Measurements from ENCODE around the gene SYNM. TPM values are rescaled to one million over a fixed set of nuclear protein-coding genes. Genes with fewer than 3 reads are reported as not detected.
A peak's percentile ranks its signal among the peaks of the same experiment; 100 is the strongest.

The SYNM gene
- total RNA-seq, 4 donors from 2014 or later = 1,866 to 2,563 (median 2,454) TPM

- DNase-seq (ENCODE audit: extremely low spot score) = no peak
- WGBS = 47% methylated on average over 20 of the region's 20 CpGs
- Histone ChIP-seq H3K4me3 (peak overlapping the region in 1 of 4 donors; percentile 7), H3K4me1 (peaks cover 56 to 100% (median 98%) of the 10 kb centered on the region in 4 donors), H3K9me3 (no peaks in the 10 kb centered on the region), H3K27ac (replicated peaks in 1 of 4) (peak overlapping the region; percentile 97 to 98 (median 98)), H3K27me3 (no peaks in the 10 kb centered on the region), H3K36me3 (peaks cover 20 to 77% (median 60%) of the 10 kb centered on the region in 4 donors)
- TF ChIP-seq EP300 (IDR thresholded peaks at IDR 0.05) (no peak), POLR2AphosphoS5 (IDR thresholded peaks at IDR 0.05) (peak in 1 of 2 donors; percentile 63)
- intact Hi-C loops (cut with DNase I) = no loop called here
Measured at GRCh38 chr15:99117563-99118257, 12.8 kb downstream of the SYNM start.

GRCh38 chr15:99118258-99118632 is 13.4 kb downstream of the SYNM start:
- intact Hi-C loops (cut with DNase I) = no loop called here
- Histone ChIP-seq H3K27me3 (no peaks in the 10 kb centered on the region), H3K36me3 (peaks cover 20 to 75% (median 60%) of the 10 kb centered on the region in 4 donors), H3K9me3 (no peaks in the 10 kb centered on the region), H3K4me1 (peaks cover 58 to 100% (median 98%) of the 10 kb centered on the region in 4 donors), H3K27ac (replicated peaks in 1 of 4) (peak overlapping the region; percentile 97 to 98 (median 98)), H3K4me3 (peak overlapping the region in 1 of 4 donors; percentile 7)
- peak; percentile 3 to 35 for TF ChIP-seq POLR2AphosphoS5 (IDR thresholded peaks at IDR 0.05)
- TF ChIP-seq CTCF (IDR thresholded peaks at IDR 0.05) = no peak
- DNase-seq (ENCODE audit: extremely low spot score) = no peak
- WGBS = 61% methylated on average over 3 of the region's 7 CpGs

- TF ChIP-seq POLR2AphosphoS5 (IDR thresholded peaks at IDR 0.05) (peak; percentile 61 to 62), EP300 (IDR thresholded peaks at IDR 0.05) (no peak)
- WGBS = 63% methylated on average over 19 of the region's 22 CpGs
- Histone ChIP-seq H3K9me3 (no peaks in the 10 kb centered on the region), H3K4me3 (peak overlapping the region in 2 of 4 donors; percentile 4 to 7), H3K36me3 (peaks cover 20 to 75% (median 54%) of the 10 kb centered on the region in 4 donors), H3K4me1 (peaks cover 58 to 100% (median 98%) of the 10 kb centered on the region in 4 donors), H3K27ac (replicated peaks in 1 of 4) (peak overlapping the region; percentile 97 to 98 (median 98)), H3K27me3 (no peaks in the 10 kb centered on the region)
- intact Hi-C loops (cut with DNase I) = no loop called here
- DNase-seq (ENCODE audit: extremely low spot score) = no peak
Measured at GRCh38 chr15:99118801-99119546, 14.1 kb downstream of the SYNM start.

GRCh38 chr15:99120050-99120777 is 15.3 kb downstream of the SYNM start:
- WGBS = 79% methylated on average over 12 of the region's 12 CpGs
- peak overlapping the region; percentile 97 to 98 (median 98) for H3K27ac ChIP-seq (replicated peaks in 1 of 4)
- no peak overlapping the region for H3K4me3 ChIP-seq
- H3K27me3 ChIP-seq = no peaks in the 10 kb centered on the region
- H3K4me1 ChIP-seq = peaks cover 66 to 100% (median 98%) of the 10 kb centered on the region in 4 donors
- intact Hi-C loops (cut with DNase I) = loop anchor here (5.0 kb wide), 1 partner anchor 52 kb away; no protein-coding TSS in a partner anchor
- peak; percentile 50 to 67 for TF ChIP-seq POLR2AphosphoS5 (IDR thresholded peaks at IDR 0.05)
- no peak for TF ChIP-seq CTCF (IDR thresholded peaks at IDR 0.05)
- H3K36me3 ChIP-seq = peaks cover 20 to 74% (median 50%) of the 10 kb centered on the region in 4 donors
- no peak for DNase-seq (ENCODE audit: extremely low spot score)
- H3K9me3 ChIP-seq = no peaks in the 10 kb centered on the region

- H3K27ac ChIP-seq (replicated peaks in 1 of 4) = peak overlapping the region; percentile 97 to 98 (median 98)
- intact Hi-C loops (cut with DNase I) = loop anchor here (5.0 kb wide), 1 partner anchor 51 kb away; no protein-coding TSS in a partner anchor
Measured at GRCh38 chr15:99121207-99121606, 16.3 kb downstream of the SYNM start.

More at GRCh38 chr15:99121207-99121606, 16.3 kb downstream of the SYNM start:
- H3K27me3 ChIP-seq = no peaks in the 10 kb centered on the region
- peaks cover 73 to 100% (median 100%) of the 10 kb centered on the region in 4 donors for H3K4me1 ChIP-seq
- H3K9me3 ChIP-seq = no peaks in the 10 kb centered on the region
- WGBS = 61% methylated on average over 10 of the region's 10 CpGs
- H3K36me3 ChIP-seq = peaks cover 17 to 77% (median 52%) of the 10 kb centered on the region in 4 donors
- TF ChIP-seq EP300 (IDR thresholded peaks at IDR 0.05) = no peak
- TF ChIP-seq POLR2AphosphoS5 (IDR thresholded peaks at IDR 0.05) = peak in 1 of 2 donors; percentile 55
- no peak for DNase-seq (ENCODE audit: extremely low spot score)
- no peak overlapping the region for H3K4me3 ChIP-seq
